ENCODE measurements around the gene TMEM45B. TPM values are rescaled to one million over a fixed set of nuclear protein-coding genes. Genes with fewer than 3 reads are reported as not detected.

TMEM45B gene
- total RNA-seq (ENCODE audit: unreplicated experiment), result not detected
- long read RNA-seq, result 0 reads

DNA sequence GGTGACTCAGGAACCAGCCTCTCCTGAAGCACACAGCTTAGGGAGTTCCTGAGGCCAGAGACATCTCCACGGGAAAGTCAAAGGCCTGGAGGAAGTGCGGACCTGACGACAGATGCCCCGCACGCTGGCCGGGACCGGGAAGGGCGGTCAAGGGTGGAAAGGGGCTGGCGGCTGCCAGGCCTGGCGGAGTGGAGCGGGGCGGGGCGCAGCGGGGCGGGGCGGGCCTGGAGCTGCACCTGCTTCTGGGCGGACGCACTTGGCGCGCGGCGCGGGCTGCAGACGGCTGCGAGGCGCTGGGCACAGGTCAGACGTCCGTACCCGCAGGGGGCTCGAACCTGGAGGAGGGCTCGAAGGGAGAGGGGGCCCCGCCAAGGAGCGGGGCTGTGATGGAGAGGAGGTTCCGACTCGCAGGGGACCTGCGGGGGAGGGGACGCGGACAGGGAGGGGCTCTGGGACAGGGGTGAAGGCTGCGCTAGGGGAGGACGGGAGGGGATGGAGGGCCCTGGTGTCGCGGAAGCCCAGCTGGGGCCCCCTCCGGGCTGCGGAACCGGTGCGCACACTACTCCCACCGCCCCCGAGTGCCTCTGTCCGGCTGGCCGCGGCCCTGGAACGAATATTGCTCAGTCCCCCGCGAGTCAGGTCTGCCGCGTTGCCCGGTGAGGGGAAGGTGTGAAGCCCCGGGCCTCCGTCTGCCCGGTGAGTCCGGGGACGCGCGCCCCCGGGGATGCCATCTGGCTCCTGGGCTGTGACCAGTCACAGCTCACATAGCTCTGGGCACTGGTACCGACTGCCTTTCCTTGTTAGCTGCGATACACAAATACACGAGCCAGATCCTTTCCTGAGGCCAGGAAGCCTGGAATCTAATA, at the start of gene TMEM45B:
TSS of gene TMEM45B (plus strand) at position 253 of the 866 bp plus-strand sequence. CDS start 36,635 bp downstream, outside the sequence.
- no peak for TF ChIP-seq CTCF (IDR thresholded peaks at IDR 0.05; ENCODE audit: unreplicated experiment)
- peaks cover 7% of the 10 kb centered on the region for H3K36me3 Mint-ChIP-seq (ENCODE audit: low read depth, unreplicated experiment)

GRCh38 chr11:129766898-129767604, 48.6 kb upstream of the TMEM45B start:
- peak; percentile 53 for DNase-seq (ENCODE audit: low spot score)
- Mint-ChIP-seq H3K27ac (ENCODE audit: unreplicated experiment) (no peak overlapping the region), H3K9me3 (ENCODE audit: unreplicated experiment) (no peaks in the 10 kb centered on the region), H3K4me1 (ENCODE audit: unreplicated experiment) (no peaks in the 10 kb centered on the region), H3K36me3 (ENCODE audit: low read depth, unreplicated experiment) (no peaks in the 10 kb centered on the region), H3K4me3 (ENCODE audit: unreplicated experiment) (no peak overlapping the region), H3K27me3 (ENCODE audit: unreplicated experiment) (no peaks in the 10 kb centered on the region)
- peak; percentile 39 for TF ChIP-seq CTCF (IDR thresholded peaks at IDR 0.05; ENCODE audit: unreplicated experiment)

More for the DNA sequence above, at the start of gene TMEM45B:
- Mint-ChIP-seq H3K4me3 (ENCODE audit: unreplicated experiment) (peak within 1 kb of the TSS; percentile 69), H3K9me3 (ENCODE audit: unreplicated experiment) (no peaks in the 10 kb centered on the region), H3K27me3 (ENCODE audit: unreplicated experiment) (peaks cover 1% of the 10 kb centered on the region), H3K27ac (ENCODE audit: unreplicated experiment) (no peak within 1 kb of the TSS), H3K4me1 (ENCODE audit: unreplicated experiment) (no peaks in the 10 kb centered on the region)
- peak; percentile 18 for DNase-seq (ENCODE audit: low spot score)

DNA sequence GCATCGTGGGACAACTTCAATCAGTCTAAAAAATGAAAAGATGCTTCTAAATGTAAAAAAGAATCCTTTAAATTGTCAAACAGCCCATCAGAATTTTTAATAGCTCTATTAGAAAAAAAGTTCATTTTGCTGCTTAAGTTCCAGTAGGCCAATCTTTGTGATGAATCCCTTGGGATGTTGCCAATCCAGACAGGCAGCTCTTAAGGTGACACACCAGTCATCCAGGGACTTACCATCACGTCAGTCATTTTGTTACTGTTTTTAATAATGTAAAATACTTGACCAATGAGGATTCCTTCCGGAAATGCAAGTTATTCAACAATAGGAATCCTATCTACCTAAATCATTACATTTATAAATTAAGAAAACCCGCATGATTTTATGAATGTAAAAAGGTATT, 47.8 kb upstream of the TMEM45B start:
- peaks cover 2% of the 10 kb centered on the region for H3K27me3 Mint-ChIP-seq (ENCODE audit: unreplicated experiment)
- H3K36me3 Mint-ChIP-seq (ENCODE audit: low read depth, unreplicated experiment), result no peaks in the 10 kb centered on the region
- no peaks in the 10 kb centered on the region for H3K4me1 Mint-ChIP-seq (ENCODE audit: unreplicated experiment)
- H3K9me3 Mint-ChIP-seq (ENCODE audit: unreplicated experiment), result no peaks in the 10 kb centered on the region
- TF ChIP-seq CTCF (IDR thresholded peaks at IDR 0.05; ENCODE audit: unreplicated experiment), result no peak
- H3K27ac Mint-ChIP-seq (ENCODE audit: unreplicated experiment), result no peak overlapping the region
- no peak for DNase-seq (ENCODE audit: low spot score)
- H3K4me3 Mint-ChIP-seq (ENCODE audit: unreplicated experiment), result no peak overlapping the region

DNA sequence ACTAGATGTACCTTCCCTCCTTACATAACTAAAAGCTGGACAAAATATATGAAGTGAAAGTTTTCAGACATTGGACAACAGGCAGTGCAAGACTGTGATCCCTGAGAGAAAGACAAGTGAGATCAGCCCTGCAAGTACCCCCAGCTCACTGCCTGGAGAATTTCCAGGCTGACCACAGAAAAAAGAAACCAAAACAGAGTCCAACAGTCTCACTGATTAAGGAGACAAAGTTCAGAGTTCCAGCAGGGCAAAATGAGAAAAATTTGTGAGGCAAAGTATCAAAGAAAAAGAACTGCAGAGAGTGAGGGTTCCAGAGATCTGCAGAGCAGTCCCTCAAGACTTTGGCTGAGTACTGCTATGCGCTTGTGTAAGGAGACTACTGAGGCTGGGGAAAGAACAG, 47.3 kb upstream of the TMEM45B start:
- Mint-ChIP-seq H3K9me3 (ENCODE audit: unreplicated experiment) (no peaks in the 10 kb centered on the region), H3K27ac (ENCODE audit: unreplicated experiment) (no peak overlapping the region), H3K36me3 (ENCODE audit: low read depth, unreplicated experiment) (no peaks in the 10 kb centered on the region), H3K4me1 (ENCODE audit: unreplicated experiment) (no peaks in the 10 kb centered on the region), H3K27me3 (ENCODE audit: unreplicated experiment) (peaks cover 2% of the 10 kb centered on the region), H3K4me3 (ENCODE audit: unreplicated experiment) (no peak overlapping the region)
- no peak for DNase-seq (ENCODE audit: low spot score)
- no peak for TF ChIP-seq CTCF (IDR thresholded peaks at IDR 0.05; ENCODE audit: unreplicated experiment)
